GM04503 (cell line): ENCODE data around the gene PPM1F.
A peak's percentile ranks its signal among the peaks of the same experiment; 100 is the strongest.
"Not testable (repeated sequence)": the region's sequence is repeated elsewhere in the genome, so short reads cannot be mapped to it uniquely, and the experiment has no call there.

Source experiments
- DNase-seq: peaks from one replicate; pipeline ENCODE4 v3.0.0-alpha.2; 2012; ENCODE audit warnings: low read depth

PPM1F gene

GRCh38 chr22:21940521-21940920 is 12.1 kb downstream of the PPM1F start:
- DNase-seq, result no peak

GRCh38 chr22:21939935-21940334 is 12.7 kb downstream of the PPM1F start:
- DNase-seq, result not testable (repeated sequence)

GRCh38 chr22:21939461-21939913 is 13.2 kb downstream of the PPM1F start:
- no peak for DNase-seq

- no peak for DNase-seq
Measured at GRCh38 chr22:21938906-21939305, 13.7 kb downstream of the PPM1F start.

- DNase-seq, result peak; percentile 42
Measured at GRCh38 chr22:21938071-21938822, 14.4 kb downstream of the PPM1F start.

- peak; percentile 93 for DNase-seq
Measured at GRCh38 chr22:21937821-21938070, 14.9 kb downstream of the PPM1F start.

- no peak for DNase-seq
Measured at GRCh38 chr22:21937041-21937820, 15.4 kb downstream of the PPM1F start.

- no peak for DNase-seq
Measured at GRCh38 chr22:21936151-21936775, 16.4 kb downstream of the PPM1F start.

GRCh38 chr22:21933910-21934309 is 18.7 kb downstream of the PPM1F start:
- DNase-seq, result no peak

GRCh38 chr22:21933413-21933812 is 19.2 kb downstream of the PPM1F start:
- no peak for DNase-seq

GRCh38 chr22:21932347-21932746 is 20.3 kb downstream of the PPM1F start:
- DNase-seq, result no peak

- DNase-seq, result no peak
Measured at GRCh38 chr22:21931056-21931455, 21.6 kb downstream of the PPM1F start.

GRCh38 chr22:21929253-21929652 is 23.4 kb downstream of the PPM1F start:
- no peak for DNase-seq

- DNase-seq, result no peak
Measured at GRCh38 chr22:21928048-21928447, 24.6 kb downstream of the PPM1F start.

GRCh38 chr22:21927174-21927823 is 25.3 kb downstream of the PPM1F start:
- DNase-seq, result no peak

GRCh38 chr22:21926728-21927127 is 25.9 kb downstream of the PPM1F start:
- DNase-seq, result no peak

GRCh38 chr22:21923163-21923561 is 29.5 kb downstream of the PPM1F start:
- DNase-seq, result no peak

- DNase-seq, result no peak
Measured at GRCh38 chr22:21922370-21923162, 30.1 kb downstream of the PPM1F start.

GRCh38 chr22:21921729-21922128 is 30.9 kb downstream of the PPM1F start:
- DNase-seq, result no peak

GRCh38 chr22:21921184-21921721 is 31.4 kb downstream of the PPM1F start:
- no peak for DNase-seq

- DNase-seq, result no peak
Measured at GRCh38 chr22:21920341-21921183, 32.1 kb downstream of the PPM1F start.
